Dedifferentiated amniotic fluid mesenchymal stem cell (primary cell): ENCODE results near the gene DIPK1A.
"Not testable (repeated sequence)": the region's sequence is repeated elsewhere in the genome, so short reads cannot be mapped to it uniquely, and the experiment has no call there.

ENCODE experiments used
- DNase-seq: peaks from one replicate; pipeline ENCODE4 v3.0.0-alpha.2; 2016; ENCODE audit errors: extremely low spot score

DIPK1A gene

GRCh38 chr1:92980732-92981647 is 19.7 kb upstream of the DIPK1A start:
- no peak for DNase-seq

- no peak for DNase-seq
Observed at GRCh38 chr1:92975551-92976232, 14.4 kb upstream of the DIPK1A start.

- DNase-seq: not testable (repeated sequence)
Observed at GRCh38 chr1:92974112-92974511, 12.8 kb upstream of the DIPK1A start.

- no peak for DNase-seq
Observed at GRCh38 chr1:92973203-92973897, 12.1 kb upstream of the DIPK1A start.

GRCh38 chr1:92972409-92973129 is 11.3 kb upstream of the DIPK1A start:
- no peak for DNase-seq

GRCh38 chr1:92971932-92972331 is 10.7 kb upstream of the DIPK1A start:
- not testable (repeated sequence) for DNase-seq

GRCh38 chr1:92970990-92971689 is 9.9 kb upstream of the DIPK1A start:
- DNase-seq: no peak

- no peak for DNase-seq
Observed at GRCh38 chr1:92969517-92969916, 8.3 kb upstream of the DIPK1A start.

- no peak for DNase-seq
Observed at GRCh38 chr1:92968138-92969032, 7.1 kb upstream of the DIPK1A start.

GRCh38 chr1:92964998-92965397 is 3.7 kb upstream of the DIPK1A start:
- DNase-seq: no peak

- no peak for DNase-seq
Observed at GRCh38 chr1:92964316-92964715, 3.1 kb upstream of the DIPK1A start.

- peak; percentile 76 for DNase-seq
Observed at GRCh38 chr1:92961896-92962752, 862 bp upstream of the DIPK1A start.

GRCh38 chr1:92960395-92961130 is 699 bp downstream of the DIPK1A start:
- DNase-seq: peak; percentile 90

GRCh38 chr1:92958203-92958970 is 2.9 kb downstream of the DIPK1A start:
- no peak for DNase-seq

GRCh38 chr1:92957030-92957734 is 4.1 kb downstream of the DIPK1A start:
- DNase-seq: no peak

- no peak for DNase-seq
Observed at GRCh38 chr1:92956254-92957029, 4.8 kb downstream of the DIPK1A start.
